Fibroblast of villous mesenchyme (primary cell): ENCODE data around the gene CHST13. TPM values are rescaled to one million over a fixed set of nuclear protein-coding genes. Genes with fewer than 3 reads are reported as not detected.

ENCODE experiments used
- DNase-seq: peaks from one replicate; pipeline ENCODE4 v3.0.0-alpha.2; 2010; ENCODE audit warnings: low read depth
- H3K4me3 ChIP-seq: 2 replicates; pipeline ENCODE4 v1.5.1; 2011; ENCODE audit warnings: low read depth, mild to moderate bottlenecking, low read length
- total RNA-seq: library from RNA; depleted of rRNA; stranded (reverse); fragments of >200 nt; gene quantifications from 2 replicates; pipeline ENCODE4 v1.2.3, GENCODE V29; 2012
- TF ChIP-seq, protein P1 (sequence below): IDR thresholded peaks from 2 replicates; pipeline ENCODE4 v1.5.1; 2012; ENCODE audit warnings: low read depth, mild to moderate bottlenecking, low read length; ENCODE audit not compliant: insufficient read depth

CHST13 gene
- total RNA-seq, 1 donor: not detected

DNA sequence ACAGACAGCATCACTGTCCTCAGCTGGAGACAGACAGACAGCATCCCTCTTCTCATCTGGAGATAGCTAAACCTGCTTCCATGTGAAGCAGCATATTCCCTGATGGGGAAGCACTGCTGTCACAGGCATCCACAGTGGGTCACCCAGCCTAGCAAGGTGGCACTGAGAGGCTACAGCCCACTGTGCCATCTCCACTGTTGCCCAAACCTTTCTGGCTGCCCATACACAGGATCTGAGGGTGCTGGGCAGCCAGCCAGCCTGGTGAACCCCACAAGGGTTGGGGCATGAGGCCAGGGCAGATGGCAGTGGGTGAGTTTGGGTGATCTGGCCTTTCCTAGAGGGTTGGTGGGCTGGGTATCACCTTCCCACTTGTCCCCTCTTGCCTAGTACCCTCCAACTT is 11.7 kb downstream of the CHST13 start:
- no peak for DNase-seq
- TF ChIP-seq, protein P1, sequence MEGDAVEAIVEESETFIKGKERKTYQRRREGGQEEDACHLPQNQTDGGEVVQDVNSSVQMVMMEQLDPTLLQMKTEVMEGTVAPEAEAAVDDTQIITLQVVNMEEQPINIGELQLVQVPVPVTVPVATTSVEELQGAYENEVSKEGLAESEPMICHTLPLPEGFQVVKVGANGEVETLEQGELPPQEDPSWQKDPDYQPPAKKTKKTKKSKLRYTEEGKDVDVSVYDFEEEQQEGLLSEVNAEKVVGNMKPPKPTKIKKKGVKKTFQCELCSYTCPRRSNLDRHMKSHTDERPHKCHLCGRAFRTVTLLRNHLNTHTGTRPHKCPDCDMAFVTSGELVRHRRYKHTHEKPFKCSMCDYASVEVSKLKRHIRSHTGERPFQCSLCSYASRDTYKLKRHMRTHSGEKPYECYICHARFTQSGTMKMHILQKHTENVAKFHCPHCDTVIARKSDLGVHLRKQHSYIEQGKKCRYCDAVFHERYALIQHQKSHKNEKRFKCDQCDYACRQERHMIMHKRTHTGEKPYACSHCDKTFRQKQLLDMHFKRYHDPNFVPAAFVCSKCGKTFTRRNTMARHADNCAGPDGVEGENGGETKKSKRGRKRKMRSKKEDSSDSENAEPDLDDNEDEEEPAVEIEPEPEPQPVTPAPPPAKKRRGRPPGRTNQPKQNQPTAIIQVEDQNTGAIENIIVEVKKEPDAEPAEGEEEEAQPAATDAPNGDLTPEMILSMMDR: no peak
- H3K4me3 ChIP-seq: no peak overlapping the region

GRCh38 chr3:126536126-126536525 is 12.2 kb downstream of the CHST13 start:
- no peak overlapping the region for H3K4me3 ChIP-seq
- TF ChIP-seq, protein P1: no peak
- DNase-seq: no peak

DNA sequence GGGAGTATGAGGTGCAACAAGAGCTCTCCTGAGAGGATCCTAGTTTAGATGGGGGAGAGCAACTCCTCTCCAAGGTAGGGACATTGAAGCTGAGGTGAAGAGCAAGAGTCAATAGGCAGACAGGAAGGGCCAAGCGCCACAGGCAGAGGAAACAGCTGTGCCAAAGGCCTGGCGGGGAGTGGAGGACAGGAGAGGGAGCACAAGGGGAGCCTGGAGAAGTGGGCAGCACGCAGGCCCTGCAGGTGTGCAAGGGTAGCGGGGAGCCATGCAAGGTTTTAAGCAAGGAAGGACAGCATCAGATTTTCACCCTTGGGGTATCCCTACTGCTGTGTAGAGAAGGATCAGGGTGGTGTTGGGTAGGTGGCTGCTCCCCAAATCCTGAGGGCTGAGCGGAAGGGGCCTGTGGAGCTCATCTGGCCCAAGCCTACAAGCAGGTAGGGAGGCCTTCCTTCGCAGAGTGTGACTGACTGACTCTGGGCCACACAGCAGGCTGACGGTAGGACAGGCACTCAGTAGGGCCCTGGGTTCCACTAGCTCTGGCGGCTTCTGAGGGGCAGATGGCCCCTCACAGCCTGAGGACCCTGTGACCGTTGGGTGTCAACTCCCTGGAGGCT is 13.3 kb downstream of the CHST13 start:
- TF ChIP-seq, protein P1: no peak
- H3K4me3 ChIP-seq: no peak overlapping the region
- DNase-seq: no peak

DNA sequence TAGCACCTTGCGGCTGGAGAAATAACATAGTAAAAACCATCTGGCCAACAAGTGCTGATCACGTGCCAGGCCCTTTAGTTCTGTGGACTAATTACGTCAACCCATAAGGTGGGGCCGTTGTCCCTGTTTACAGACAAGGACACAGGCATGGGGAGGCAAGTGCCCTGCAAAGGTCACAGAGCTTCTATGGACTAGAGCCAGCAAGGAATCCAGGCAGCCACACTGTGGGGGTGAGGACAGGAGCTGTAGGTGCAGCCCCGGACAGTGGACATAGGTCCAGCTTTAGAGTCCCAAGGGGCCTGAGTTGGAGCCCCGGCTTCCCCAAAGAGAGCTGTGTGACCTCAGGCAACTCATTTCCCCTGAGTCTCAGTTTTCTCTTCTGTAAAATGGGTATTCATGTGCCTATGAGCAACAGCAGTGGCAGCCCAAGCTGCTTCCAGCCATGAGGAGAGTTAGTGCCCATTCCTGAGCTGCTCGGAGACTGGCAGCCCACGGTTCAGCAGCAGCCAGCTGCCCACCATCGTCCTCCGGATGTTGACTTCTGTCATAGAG is 13.9 kb downstream of the CHST13 start:
- TF ChIP-seq, protein P1: no peak
- no peak overlapping the region for H3K4me3 ChIP-seq
- DNase-seq: peak; percentile 8

- TF ChIP-seq, protein P1: no peak
- H3K4me3 ChIP-seq: no peak overlapping the region
- DNase-seq: no peak
These were observed 14.4 kb downstream of the CHST13 start for GRCh38 chr3:126538316-126538715.

DNA sequence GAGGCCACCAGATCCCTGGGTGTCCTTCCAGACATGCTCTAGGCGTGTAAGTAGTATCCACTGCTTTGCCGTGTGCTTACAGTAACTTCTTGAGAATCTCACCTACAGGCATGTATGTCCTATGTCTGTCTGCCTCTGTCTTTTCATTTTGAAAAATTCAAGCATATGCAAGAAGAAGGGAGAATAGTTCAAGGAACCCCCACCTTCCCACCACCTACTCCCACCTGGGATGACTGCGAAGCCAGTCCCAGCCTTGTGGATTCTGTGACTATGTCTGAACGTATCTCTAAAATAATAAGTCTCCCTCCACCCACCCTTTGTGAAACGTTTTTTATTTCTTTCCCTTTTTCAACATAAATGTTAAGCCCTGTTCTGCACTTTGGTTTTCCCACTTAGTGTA is 15.0 kb downstream of the CHST13 start:
- no peak for DNase-seq
- TF ChIP-seq, protein P1: no peak
- H3K4me3 ChIP-seq: no peak overlapping the region
